DMS79 treated with DMSO at 0.1 percent for 48 hours (cell line): Measurements from ENCODE around the gene CCDC91.
A peak's percentile ranks its signal among the peaks of the same experiment; 100 is the strongest.
"Not testable (repeated sequence)": the region's sequence is repeated elsewhere in the genome, so short reads cannot be mapped to it uniquely, and the experiment has no call there.

ENCODE experiments used
- DNase-seq: peaks from one replicate; lab custom pipeline; 2025; lab: John Stamatoyannopoulos, UW

Gene CCDC91

GRCh38 chr12:28184375-28184774 is 5.9 kb upstream of the CCDC91 start:
- DNase-seq: no peak

GRCh38 chr12:28186500-28186899 is 3.8 kb upstream of the CCDC91 start:
- DNase-seq: no peak

GRCh38 chr12:28189784-28190320 is 404 bp upstream of the CCDC91 start:
- peak; percentile 32 for DNase-seq

GRCh38 chr12:28191051-28192048 is 1.1 kb downstream of the CCDC91 start:
- DNase-seq: peak; percentile 39

- DNase-seq: no peak
Observed at GRCh38 chr12:28192125-28192524, 1.9 kb downstream of the CCDC91 start.

- DNase-seq: not testable (repeated sequence)
Observed at GRCh38 chr12:28194621-28195020, 4.4 kb downstream of the CCDC91 start.

- DNase-seq: not testable (repeated sequence)
Observed at GRCh38 chr12:28201136-28201535, 10.9 kb downstream of the CCDC91 start.

- DNase-seq: no peak
Observed at GRCh38 chr12:28202374-28203130, 12.3 kb downstream of the CCDC91 start.

- peak; percentile 9 for DNase-seq
Observed at GRCh38 chr12:28209782-28210181, 19.5 kb downstream of the CCDC91 start.

GRCh38 chr12:28212182-28212581 is 21.9 kb downstream of the CCDC91 start:
- DNase-seq: no peak

GRCh38 chr12:28215021-28215420 is 24.8 kb downstream of the CCDC91 start:
- DNase-seq: no peak

- no peak for DNase-seq
Observed at GRCh38 chr12:28216016-28216415, 25.8 kb downstream of the CCDC91 start.

GRCh38 chr12:28217805-28218204 is 27.5 kb downstream of the CCDC91 start:
- DNase-seq: no peak

- DNase-seq: no peak
Observed at GRCh38 chr12:28218875-28219274, 28.6 kb downstream of the CCDC91 start.

- no peak for DNase-seq
Observed at GRCh38 chr12:28219827-28220226, 29.6 kb downstream of the CCDC91 start.

GRCh38 chr12:28222081-28222700 is 31.9 kb downstream of the CCDC91 start:
- no peak for DNase-seq

GRCh38 chr12:28223025-28223554 is 32.8 kb downstream of the CCDC91 start:
- no peak for DNase-seq

- no peak for DNase-seq
Observed at GRCh38 chr12:28223858-28224257, 33.6 kb downstream of the CCDC91 start.

GRCh38 chr12:28226705-28227104 is 36.4 kb downstream of the CCDC91 start:
- no peak for DNase-seq

GRCh38 chr12:28227251-28227650 is 37.0 kb downstream of the CCDC91 start:
- DNase-seq: no peak

GRCh38 chr12:28231248-28231647 is 41.0 kb downstream of the CCDC91 start:
- DNase-seq: no peak
